Vagina (tissue), 2 donors: Measurements from ENCODE around the gene PCDH17.

Experiments used
- POLR2A ChIP-seq, 2 donors: fragments of 450-650 bp; IDR thresholded peaks; one replicate each; pipeline ENCODE4 v1.6.1; 2017; ENCODE audit warnings: antibody characterized with exemption in 2 of 2, mild to moderate bottlenecking in 2 of 2, moderate library complexity in 2 of 2
- TF ChIP-seq, protein P1 (sequence below), 3 experiments: fragments of 450-650 bp in 2 of 3; fragments of 200-600 bp in 1 of 3; sonication (generic) in 1 of 3; IDR thresholded peaks; one replicate each; pipeline ENCODE4 v1.5.1; 2017 to 2019; ENCODE audit warnings: antibody characterized with exemption in 3 of 3, mild to moderate bottlenecking in 2 of 3, moderate library complexity in 2 of 3

- TF ChIP-seq, protein P1, sequence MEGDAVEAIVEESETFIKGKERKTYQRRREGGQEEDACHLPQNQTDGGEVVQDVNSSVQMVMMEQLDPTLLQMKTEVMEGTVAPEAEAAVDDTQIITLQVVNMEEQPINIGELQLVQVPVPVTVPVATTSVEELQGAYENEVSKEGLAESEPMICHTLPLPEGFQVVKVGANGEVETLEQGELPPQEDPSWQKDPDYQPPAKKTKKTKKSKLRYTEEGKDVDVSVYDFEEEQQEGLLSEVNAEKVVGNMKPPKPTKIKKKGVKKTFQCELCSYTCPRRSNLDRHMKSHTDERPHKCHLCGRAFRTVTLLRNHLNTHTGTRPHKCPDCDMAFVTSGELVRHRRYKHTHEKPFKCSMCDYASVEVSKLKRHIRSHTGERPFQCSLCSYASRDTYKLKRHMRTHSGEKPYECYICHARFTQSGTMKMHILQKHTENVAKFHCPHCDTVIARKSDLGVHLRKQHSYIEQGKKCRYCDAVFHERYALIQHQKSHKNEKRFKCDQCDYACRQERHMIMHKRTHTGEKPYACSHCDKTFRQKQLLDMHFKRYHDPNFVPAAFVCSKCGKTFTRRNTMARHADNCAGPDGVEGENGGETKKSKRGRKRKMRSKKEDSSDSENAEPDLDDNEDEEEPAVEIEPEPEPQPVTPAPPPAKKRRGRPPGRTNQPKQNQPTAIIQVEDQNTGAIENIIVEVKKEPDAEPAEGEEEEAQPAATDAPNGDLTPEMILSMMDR (IDR thresholded peaks at IDR 0.05), result no peak
- TF ChIP-seq POLR2A (IDR thresholded peaks at IDR 0.05), result no peak
These were observed 6.0 kb downstream of the PCDH17 start for GRCh38 chr13:57637515-57637914.
